Activated T-cell treated with anti-CD3 and anti-CD28 coated beads for 24 hours (primary cell): ENCODE measurements around the gene MTX1.
"Not testable (repeated sequence)": the region's sequence is repeated elsewhere in the genome, so short reads cannot be mapped to it uniquely, and the experiment has no call there.

Experiments used
- DNase-seq: peaks from one replicate; pipeline ENCODE4 v3.0.0-alpha.2; 2020; ENCODE audit warnings: low read depth

The MTX1 gene, protein sequence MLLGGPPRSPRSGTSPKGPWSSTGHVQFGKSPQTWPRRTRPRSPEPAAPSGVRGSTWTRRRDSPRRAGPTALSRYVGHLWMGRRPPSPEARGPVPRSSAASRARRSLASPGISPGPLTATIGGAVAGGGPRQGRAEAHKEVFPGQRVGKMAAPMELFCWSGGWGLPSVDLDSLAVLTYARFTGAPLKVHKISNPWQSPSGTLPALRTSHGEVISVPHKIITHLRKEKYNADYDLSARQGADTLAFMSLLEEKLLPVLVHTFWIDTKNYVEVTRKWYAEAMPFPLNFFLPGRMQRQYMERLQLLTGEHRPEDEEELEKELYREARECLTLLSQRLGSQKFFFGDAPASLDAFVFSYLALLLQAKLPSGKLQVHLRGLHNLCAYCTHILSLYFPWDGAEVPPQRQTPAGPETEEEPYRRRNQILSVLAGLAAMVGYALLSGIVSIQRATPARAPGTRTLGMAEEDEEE

DNA sequence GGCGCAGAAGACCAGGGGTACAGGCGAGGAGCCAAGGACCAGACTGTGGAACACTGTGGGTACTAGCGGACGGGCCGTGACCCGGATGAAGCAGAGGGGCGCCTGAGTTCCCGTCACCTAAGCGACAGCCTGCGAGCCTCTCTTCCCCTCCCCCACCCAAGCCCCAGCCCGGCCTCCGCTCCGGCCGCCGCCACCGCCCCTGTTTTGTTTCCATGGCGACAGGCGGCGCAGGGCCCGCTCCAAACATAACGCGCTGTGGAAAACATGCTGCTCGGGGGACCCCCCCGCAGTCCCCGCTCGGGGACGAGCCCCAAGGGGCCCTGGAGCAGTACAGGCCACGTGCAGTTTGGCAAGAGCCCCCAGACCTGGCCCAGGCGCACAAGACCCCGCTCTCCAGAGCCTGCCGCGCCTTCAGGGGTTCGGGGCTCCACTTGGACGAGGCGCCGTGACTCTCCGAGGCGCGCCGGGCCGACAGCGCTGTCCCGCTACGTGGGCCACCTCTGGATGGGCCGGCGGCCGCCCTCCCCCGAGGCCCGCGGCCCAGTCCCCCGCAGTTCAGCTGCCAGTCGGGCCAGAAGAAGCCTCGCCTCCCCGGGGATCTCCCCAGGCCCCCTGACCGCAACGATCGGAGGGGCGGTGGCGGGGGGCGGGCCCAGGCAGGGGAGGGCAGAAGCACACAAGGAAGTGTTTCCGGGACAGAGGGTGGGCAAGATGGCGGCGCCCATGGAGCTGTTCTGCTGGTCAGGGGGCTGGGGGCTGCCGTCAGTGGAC lies at the start of gene MTX1:
Gene MTX1, plus strand, starts transcription at position 155 of the 771 bp plus-strand sequence. Its CDS starts 110 bp downstream, at position 265.
- DNase-seq = peak; percentile 83

GRCh38 chr1:155158991-155159390 lies 49.5 kb upstream of the MTX1 start:
- no peak for DNase-seq

GRCh38 chr1:155160128-155160527 lies 48.4 kb upstream of the MTX1 start:
- no peak for DNase-seq

DNA sequence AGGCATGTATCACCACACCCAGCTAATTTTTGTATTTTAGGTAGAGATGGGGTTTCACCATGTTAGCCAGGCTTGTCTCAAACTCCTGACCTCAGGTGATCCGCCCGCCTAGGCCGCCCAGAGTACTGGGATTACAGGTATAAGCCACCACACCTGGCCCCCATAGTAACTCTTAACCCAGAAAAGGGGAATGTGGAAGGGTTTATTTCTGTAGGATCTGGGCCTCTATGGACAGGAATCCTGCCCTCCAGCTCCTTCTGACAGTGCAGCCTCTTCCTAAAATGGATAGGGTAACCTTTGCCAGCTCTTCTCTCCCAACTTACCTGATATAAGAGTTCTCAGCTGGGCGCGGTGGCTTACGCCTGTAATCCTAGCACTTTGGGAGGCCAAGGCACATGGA lies 45.9 kb upstream of the MTX1 start:
- DNase-seq = not testable (repeated sequence)

DNA sequence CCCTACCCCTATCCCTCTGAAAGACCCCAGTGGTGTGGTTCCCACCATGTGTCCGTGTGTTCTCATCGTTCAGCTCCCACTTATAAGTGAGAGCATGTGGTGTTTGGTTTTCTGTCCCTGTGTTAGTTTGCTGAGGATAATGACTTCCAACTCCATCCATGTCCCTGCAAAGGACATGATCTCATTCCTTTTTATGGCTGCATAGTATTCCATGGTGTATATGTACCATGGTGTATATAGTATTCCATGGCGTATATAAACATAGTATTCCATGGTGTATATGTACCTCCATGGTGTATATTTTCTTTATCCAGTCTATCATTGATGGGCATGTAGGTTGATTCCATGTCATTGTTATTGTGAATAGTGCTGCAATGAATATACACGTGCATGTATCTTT lies 44.7 kb upstream of the MTX1 start:
- DNase-seq = not testable (repeated sequence)

DNA sequence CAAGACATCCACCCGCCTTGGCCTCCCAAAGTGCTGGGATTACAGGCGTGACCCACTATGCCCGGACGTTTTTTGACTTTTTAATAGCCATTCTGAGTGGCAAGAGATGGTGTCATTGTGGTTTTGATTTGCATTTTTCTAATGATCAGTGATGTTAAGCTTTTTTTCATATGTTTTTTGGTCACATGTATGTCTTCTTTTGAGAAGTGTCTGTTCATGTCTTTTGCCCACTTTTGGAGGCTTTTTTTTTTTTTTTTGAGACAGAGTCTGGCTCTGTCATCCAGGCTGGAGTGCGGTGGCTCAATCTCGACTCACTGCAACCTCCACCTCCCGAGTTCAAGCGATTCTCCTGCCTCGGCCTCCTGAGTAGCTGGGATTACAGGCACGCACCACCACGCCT lies 43.9 kb upstream of the MTX1 start:
- DNase-seq = not testable (repeated sequence)

- no peak for DNase-seq
Measured at GRCh38 chr1:155166051-155166470, 42.4 kb upstream of the MTX1 start.

DNA sequence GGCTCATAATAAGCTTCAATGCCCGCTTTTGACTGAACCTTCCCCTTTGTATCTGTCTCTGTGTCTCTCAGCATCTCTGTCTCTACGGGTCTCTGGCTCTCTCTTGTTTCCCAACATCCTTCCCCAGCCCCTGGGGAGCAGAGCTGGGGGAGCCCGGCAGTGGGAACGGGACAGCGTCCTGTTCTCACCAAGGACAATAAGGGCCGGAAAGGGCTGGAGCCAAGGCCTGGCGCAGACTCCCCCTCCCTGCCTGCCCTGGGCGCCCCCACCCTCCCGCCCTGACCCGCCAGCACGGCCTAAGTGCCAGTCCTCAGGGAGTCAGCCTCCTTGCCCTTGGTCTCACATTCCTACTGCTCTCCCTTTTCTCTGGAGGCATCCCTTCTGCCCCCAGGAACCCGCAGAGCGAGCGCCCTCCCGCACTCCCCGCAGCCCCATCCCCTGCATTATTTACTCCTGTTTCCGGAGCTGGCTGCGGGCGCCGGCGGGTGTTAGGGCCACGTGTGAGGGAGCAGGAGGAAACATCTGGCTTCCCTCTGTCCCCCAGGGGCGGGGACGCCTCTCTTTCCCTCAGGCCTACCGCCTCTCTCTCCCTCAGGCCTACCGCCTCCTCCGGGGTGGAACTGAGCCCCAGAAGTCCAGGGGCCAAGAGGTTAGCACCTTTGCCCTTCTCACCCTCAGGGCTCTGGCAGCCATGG lies 41.9 kb upstream of the MTX1 start:
- no peak for DNase-seq

DNA sequence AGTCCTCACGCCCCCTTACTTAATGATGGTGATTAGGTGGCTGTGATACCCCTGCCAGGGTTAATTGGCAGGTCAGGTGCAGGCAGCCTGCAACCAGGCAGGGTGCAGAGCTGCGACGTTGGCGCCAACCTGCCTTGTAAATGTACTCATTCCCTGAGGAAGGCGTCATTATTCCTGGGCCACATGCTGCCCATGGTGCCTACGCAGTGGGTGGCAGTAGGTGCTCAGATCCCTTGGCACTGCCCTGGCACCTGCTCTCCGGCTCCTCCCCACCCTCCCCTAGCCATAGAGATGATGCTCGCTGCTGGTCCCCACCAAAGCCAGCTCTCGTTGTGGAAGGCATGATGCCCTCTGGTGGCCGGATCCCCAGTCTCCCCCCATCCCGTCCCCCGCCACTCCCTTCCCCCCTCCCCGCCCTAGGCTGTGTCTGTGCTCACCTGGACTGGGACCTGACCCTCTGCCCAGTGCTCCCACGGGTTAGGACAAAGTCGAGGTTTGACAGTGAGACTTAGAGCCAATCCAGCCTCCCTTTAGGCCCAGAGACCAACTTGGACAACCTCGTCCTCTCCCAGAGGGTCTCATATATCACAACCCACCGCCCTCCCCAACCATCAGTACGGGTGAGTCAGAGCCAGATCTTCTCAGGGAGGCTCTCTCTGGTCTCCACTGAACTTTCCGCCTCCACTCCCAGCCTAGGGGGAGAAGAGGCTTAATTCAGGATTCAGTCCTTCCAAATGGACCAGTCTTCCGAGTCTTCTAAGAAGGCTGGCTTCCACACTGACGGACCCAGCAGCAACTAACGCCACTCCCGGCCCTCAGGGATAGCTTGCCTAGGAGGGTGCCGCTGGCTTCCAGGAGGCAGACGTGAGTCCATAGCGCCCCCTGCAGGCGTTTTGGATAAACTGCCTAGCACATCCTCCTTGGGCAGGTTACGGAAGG lies 41.1 kb upstream of the MTX1 start:
- DNase-seq = peak; percentile 75

DNA sequence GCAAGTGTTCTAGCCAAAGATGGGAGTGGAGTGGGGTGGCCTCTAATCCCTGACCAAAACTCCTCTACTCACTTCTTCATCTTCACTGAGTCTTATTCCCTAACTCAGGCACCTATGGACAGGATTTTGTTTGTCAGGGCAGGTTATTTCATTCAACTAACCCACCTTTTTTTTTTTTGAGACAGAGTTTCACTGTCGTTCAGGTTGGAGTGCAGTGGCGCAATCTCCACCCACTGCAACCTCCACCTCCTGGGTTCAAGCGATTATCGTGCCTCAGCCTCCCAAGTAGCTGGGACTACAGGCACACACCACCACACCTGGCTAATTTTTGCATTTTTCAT lies 40.4 kb upstream of the MTX1 start:
- not testable (repeated sequence) for DNase-seq

DNA sequence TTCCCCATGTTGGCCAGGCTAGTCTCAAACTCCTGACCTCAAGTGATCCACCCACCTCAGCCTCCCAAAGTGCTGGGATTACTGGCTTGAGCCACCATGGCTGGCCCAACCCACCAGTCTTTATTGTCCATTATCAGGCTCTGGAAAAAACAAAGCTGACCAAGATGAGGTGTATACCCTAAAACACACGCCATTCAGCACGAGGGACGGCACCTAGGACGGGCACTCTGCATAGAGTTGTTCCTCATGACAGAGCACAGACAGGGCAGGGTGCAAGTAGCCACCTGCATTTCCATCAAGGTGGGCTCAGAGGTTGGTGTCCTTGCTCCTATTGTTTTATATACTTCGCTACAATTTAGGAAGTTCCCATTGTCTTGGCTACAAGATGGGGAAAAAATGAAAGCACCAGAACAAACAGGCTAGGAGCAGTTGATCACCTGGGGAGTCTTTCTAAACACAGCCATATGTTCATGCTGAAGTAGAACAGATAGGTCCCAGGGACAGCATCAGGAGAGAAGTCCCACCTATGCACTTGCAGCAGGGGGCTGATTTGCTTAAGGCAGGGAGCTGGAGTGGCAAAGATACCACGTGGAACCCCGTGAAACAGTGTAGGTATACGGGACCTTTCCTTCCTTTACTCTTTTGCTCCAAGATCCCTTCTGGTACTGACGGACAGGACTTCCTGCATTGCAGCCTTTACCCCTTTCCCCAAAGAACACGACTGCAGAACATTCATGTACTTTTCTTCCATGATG lies 39.9 kb upstream of the MTX1 start:
- no peak for DNase-seq

- no peak for DNase-seq
Measured at GRCh38 chr1:155169541-155169940, 39.0 kb upstream of the MTX1 start.

- no peak for DNase-seq
Measured at GRCh38 chr1:155170101-155170785, 38.3 kb upstream of the MTX1 start.

GRCh38 chr1:155170806-155171205 lies 37.7 kb upstream of the MTX1 start:
- no peak for DNase-seq

- no peak for DNase-seq
Measured at GRCh38 chr1:155171836-155172731, 36.4 kb upstream of the MTX1 start.

DNA sequence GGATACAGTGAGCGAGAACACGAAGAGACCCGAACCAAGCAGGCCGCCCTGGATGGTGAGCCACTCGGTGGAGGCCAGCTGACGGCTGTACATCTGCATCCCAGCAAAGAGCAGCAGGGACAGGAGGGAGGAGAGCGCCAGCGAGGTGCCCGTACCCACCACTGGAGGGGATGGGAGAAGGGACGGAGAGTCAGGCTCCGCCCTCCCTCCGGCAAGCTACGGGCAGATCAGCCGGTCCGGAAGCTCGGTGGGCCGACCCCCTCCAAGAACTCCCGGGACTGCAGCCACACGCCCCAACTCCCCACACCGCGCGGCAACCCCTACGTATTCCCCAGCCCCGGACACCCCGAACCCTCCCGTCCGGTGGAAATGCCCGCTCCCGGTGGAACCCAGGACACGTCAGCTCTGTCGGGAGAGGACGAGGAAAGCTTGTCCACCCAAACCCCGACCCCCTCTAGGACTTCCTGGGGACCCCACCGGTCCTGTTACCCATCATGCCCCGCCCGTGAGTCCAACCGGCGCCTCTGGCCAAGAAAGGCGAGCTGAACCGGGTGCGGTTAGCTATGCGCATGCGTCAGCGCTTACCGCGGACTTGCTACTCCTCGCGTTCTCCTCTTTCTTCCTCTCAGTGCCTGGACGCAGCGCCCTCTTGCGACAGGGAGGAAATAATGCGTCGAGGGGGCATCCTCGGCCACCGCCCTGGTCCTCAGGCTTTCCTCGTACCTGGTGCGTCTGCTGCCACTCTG lies 35.6 kb upstream of the MTX1 start, which contains the start of gene KRTCAP2:
Gene KRTCAP2, minus strand, starts transcription at position 573 of the 746 bp plus-strand sequence. Its CDS starts 80 bp downstream, at position 493.
- DNase-seq = peak; percentile 94

GRCh38 chr1:155173478-155174323 lies 34.8 kb upstream of the MTX1 start, which contains the start of gene TRIM46:
TRIM46 (plus strand) TSS chr1:155173849; CDS start chr1:155173967, 118 bp downstream.
- peak; percentile 64 for DNase-seq
